ENCODE results near the gene OTULINL.

DNA sequence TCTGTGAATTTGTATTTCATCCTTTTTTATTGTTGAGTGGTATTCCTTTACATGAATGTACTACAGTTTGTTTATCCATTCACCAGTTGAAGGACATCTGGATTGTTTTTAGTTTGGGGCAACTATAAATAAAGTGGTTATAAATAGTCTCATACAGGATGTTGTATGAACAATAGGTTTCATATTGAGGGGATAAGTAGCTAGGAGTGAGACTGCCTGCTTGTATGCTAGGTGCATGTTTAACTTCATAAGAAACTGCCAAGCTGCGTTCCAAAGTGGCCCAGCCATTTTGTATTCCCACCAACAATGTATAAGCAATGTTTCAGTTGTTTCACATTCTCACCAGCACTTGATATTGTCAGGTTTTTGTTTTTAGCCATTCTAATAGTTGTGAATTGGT lies 21.5 kb downstream of the OTULINL start:
- TF ChIP-seq, protein P1, sequence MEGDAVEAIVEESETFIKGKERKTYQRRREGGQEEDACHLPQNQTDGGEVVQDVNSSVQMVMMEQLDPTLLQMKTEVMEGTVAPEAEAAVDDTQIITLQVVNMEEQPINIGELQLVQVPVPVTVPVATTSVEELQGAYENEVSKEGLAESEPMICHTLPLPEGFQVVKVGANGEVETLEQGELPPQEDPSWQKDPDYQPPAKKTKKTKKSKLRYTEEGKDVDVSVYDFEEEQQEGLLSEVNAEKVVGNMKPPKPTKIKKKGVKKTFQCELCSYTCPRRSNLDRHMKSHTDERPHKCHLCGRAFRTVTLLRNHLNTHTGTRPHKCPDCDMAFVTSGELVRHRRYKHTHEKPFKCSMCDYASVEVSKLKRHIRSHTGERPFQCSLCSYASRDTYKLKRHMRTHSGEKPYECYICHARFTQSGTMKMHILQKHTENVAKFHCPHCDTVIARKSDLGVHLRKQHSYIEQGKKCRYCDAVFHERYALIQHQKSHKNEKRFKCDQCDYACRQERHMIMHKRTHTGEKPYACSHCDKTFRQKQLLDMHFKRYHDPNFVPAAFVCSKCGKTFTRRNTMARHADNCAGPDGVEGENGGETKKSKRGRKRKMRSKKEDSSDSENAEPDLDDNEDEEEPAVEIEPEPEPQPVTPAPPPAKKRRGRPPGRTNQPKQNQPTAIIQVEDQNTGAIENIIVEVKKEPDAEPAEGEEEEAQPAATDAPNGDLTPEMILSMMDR (IDR thresholded peaks at IDR 0.05) = no peak
- no peak for TF ChIP-seq POLR2A (IDR thresholded peaks at IDR 0.05)

Data from right lobe of liver (tissue), 4 donors.